Measurements from ENCODE around the gene RBBP9.
A peak's percentile ranks its signal among the peaks of the same experiment; 100 is the strongest.
"Not testable (repeated sequence)": the region's sequence is repeated elsewhere in the genome, so short reads cannot be mapped to it uniquely, and the experiment has no call there.

The RBBP9 gene

DNA sequence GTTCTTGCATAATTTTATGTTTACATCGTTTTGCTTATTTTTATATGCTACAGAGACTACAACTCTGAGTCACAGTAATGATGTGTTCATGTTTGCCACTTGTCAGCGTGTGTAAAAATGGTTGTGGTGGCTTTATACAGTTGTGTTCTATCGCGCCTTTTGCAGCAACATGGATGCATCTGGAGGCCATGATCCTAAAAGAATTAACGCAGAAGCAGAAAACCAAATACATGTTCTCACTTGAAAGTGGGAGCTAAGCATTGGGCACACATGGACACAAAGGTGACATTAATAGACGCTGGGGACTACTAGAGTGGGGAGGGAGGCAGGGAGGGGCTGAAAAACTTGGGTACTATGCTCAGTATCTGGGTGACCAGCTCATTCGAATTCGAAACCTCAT, 9.7 kb upstream of the RBBP9 start:
- peaks cover 11% of the 10 kb centered on the region for H3K4me1 ChIP-seq (ENCODE audit: insufficient read depth, poor library complexity, severe bottlenecking)
- DNase-seq (ENCODE audit: low spot score) (no peak), ATAC-seq (ENCODE audit: low read depth) (no peak)
- H3K4me3 ChIP-seq (ENCODE audit: severe bottlenecking) = peak overlapping the region; percentile 75
- H3K9me3 ChIP-seq (ENCODE audit: severe bottlenecking) = no peaks in the 10 kb centered on the region
- peaks cover 30% of the 10 kb centered on the region for H3K36me3 ChIP-seq (ENCODE audit: low read depth)
- H3K27ac ChIP-seq (ENCODE audit: poor library complexity, severe bottlenecking) = peak overlapping the region; percentile 68
- H3K27me3 ChIP-seq (ENCODE audit: insufficient read depth, poor library complexity, severe bottlenecking) = no peaks in the 10 kb centered on the region
- TF ChIP-seq, protein P1, sequence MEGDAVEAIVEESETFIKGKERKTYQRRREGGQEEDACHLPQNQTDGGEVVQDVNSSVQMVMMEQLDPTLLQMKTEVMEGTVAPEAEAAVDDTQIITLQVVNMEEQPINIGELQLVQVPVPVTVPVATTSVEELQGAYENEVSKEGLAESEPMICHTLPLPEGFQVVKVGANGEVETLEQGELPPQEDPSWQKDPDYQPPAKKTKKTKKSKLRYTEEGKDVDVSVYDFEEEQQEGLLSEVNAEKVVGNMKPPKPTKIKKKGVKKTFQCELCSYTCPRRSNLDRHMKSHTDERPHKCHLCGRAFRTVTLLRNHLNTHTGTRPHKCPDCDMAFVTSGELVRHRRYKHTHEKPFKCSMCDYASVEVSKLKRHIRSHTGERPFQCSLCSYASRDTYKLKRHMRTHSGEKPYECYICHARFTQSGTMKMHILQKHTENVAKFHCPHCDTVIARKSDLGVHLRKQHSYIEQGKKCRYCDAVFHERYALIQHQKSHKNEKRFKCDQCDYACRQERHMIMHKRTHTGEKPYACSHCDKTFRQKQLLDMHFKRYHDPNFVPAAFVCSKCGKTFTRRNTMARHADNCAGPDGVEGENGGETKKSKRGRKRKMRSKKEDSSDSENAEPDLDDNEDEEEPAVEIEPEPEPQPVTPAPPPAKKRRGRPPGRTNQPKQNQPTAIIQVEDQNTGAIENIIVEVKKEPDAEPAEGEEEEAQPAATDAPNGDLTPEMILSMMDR (IDR thresholded peaks at IDR 0.05; ENCODE audit: poor library complexity, severe bottlenecking) = no peak

DNA sequence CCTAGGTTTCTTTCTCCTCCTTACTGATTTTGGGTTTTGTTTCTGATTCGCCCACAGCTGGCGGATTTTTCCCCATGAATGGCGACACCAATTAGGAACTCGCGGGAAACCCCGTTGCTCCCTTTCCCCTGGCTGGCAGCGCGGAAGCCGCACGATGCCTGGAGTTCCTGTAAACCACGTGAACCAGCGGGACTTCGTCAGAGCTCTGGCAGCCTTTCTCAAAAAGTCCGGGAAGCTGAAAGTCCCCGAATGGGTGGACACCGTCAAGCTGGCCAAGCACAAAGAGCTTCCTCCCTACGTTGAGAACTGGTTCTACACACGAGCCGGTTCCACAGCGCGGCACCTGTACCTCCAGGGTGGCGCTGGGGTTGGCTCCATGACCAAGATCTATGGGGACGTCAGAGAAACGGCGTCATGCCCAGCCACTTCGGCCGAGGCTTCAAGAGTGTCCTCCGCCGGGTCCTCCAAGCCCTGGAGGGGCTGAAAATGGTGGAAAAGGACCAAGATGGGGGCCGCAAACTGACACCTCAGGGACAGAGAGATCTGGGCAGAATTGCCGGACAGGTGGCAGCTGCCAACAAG, 7.5 kb upstream of the RBBP9 start:
- Histone ChIP-seq H3K4me1 (ENCODE audit: insufficient read depth, poor library complexity, severe bottlenecking) (peaks cover 10% of the 10 kb centered on the region), H3K9me3 (ENCODE audit: severe bottlenecking) (no peaks in the 10 kb centered on the region), H3K27me3 (ENCODE audit: insufficient read depth, poor library complexity, severe bottlenecking) (no peaks in the 10 kb centered on the region), H3K27ac (ENCODE audit: poor library complexity, severe bottlenecking) (no peak overlapping the region), H3K36me3 (ENCODE audit: low read depth) (peaks cover 8% of the 10 kb centered on the region), H3K4me3 (ENCODE audit: severe bottlenecking) (no peak overlapping the region)
- ATAC-seq (ENCODE audit: low read depth) = no peak
- DNase-seq (ENCODE audit: low spot score) = no peak
- TF ChIP-seq, protein P1 (IDR thresholded peaks at IDR 0.05; ENCODE audit: poor library complexity, severe bottlenecking) = no peak

DNA sequence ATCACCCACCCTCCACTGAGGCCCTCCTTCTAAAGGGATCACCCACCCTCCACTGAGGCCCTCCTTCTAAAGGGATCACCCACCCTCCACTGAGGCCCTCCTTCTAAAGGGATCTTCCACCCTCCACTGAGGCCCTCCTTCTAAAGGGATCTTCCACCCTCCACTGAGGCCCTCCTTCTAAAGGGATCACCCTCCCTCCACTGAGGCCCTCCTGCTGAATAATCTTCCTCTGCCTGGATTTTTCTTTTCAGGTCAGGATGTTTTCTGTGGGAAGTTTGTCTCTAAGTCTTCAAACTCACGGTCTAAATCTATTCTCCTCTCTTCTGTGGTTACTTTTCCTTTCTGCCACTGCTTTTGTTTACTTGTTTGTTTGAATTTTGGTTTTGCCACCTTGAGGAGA, 4.6 kb upstream of the RBBP9 start:
- H3K27me3 ChIP-seq (ENCODE audit: insufficient read depth, poor library complexity, severe bottlenecking); H3K9me3 ChIP-seq (ENCODE audit: severe bottlenecking); H3K4me1 ChIP-seq (ENCODE audit: insufficient read depth, poor library complexity, severe bottlenecking); H3K36me3 ChIP-seq (ENCODE audit: low read depth); H3K4me3 ChIP-seq (ENCODE audit: severe bottlenecking); ATAC-seq (ENCODE audit: low read depth); DNase-seq (ENCODE audit: low spot score); H3K27ac ChIP-seq (ENCODE audit: poor library complexity, severe bottlenecking): not testable (repeated sequence)

DNA sequence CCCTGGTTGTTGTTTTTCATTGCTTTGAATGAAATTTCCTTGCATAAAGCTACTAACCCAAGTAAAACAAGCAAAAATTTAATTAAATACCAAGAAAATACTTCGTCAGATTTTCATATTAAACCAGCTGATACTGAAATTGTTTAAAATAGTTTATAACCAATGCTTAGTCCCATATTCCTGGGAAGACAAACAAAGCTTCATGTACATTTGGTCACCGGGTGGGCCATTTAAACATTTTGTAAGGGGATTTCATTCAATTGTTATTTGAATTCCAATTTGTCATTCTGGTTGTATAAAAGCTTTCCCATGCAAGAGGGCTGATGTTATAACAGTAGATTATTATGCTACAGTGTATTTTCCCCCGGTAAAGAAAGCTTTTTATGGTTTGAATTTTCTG, 578 bp upstream of the RBBP9 start:
- ATAC-seq (ENCODE audit: low read depth) = no peak
- peaks cover 3% of the 10 kb centered on the region for H3K4me1 ChIP-seq (ENCODE audit: insufficient read depth, poor library complexity, severe bottlenecking)
- DNase-seq (ENCODE audit: low spot score) = no peak
- no peak overlapping the region for H3K27ac ChIP-seq (ENCODE audit: poor library complexity, severe bottlenecking)
- no peaks in the 10 kb centered on the region for H3K9me3 ChIP-seq (ENCODE audit: severe bottlenecking)
- TF ChIP-seq, protein P1 (IDR thresholded peaks at IDR 0.05; ENCODE audit: poor library complexity, severe bottlenecking) = no peak
- no peaks in the 10 kb centered on the region for H3K36me3 ChIP-seq (ENCODE audit: low read depth)
- H3K27me3 ChIP-seq (ENCODE audit: insufficient read depth, poor library complexity, severe bottlenecking) = no peaks in the 10 kb centered on the region
- no peak overlapping the region for H3K4me3 ChIP-seq (ENCODE audit: severe bottlenecking)

DNA sequence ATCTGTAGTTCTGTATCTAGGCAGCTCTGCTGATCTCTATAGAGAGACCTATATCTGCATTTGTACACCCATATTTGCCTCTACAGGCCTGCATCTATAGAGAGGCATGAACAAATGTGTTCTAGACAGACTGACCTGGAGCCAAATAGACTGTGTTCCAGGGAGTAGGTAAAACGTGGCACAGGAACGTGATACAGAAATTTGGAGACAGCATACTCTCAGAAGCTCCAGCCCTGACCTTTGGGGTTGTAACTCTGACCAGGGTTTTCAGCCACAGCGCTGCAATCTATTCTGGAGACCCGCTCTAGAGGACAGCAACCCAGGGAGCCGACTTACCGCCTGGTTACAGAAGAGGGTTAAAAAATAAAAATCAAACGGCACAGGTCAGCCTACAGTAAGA, 983 bp downstream of the RBBP9 start:
- peak overlapping the region; percentile 81 for H3K4me3 ChIP-seq (ENCODE audit: severe bottlenecking)
- H3K27me3 ChIP-seq (ENCODE audit: insufficient read depth, poor library complexity, severe bottlenecking) = no peaks in the 10 kb centered on the region
- H3K4me1 ChIP-seq (ENCODE audit: insufficient read depth, poor library complexity, severe bottlenecking) = peaks cover 3% of the 10 kb centered on the region
- no peaks in the 10 kb centered on the region for H3K9me3 ChIP-seq (ENCODE audit: severe bottlenecking)
- ATAC-seq (ENCODE audit: low read depth) (no peak), DNase-seq (ENCODE audit: low spot score) (no peak)
- H3K36me3 ChIP-seq (ENCODE audit: low read depth) = peaks cover 4% of the 10 kb centered on the region
- H3K27ac ChIP-seq (ENCODE audit: poor library complexity, severe bottlenecking) = no peak overlapping the region
- TF ChIP-seq, protein P1 (IDR thresholded peaks at IDR 0.05; ENCODE audit: poor library complexity, severe bottlenecking) = no peak

All from RWPE2 (cell line).